ENCODE measurements around the gene BSN.

GRCh38 chr3:49536875-49537533 is 17.3 kb upstream of the BSN start:
- no peak for TF ChIP-seq CTCF (optimal IDR thresholded peaks at IDR 0.05 in 1 of 3, IDR thresholded peaks at IDR 0.05 in 1 of 3, conservative IDR thresholded peaks at IDR 0.05 in 1 of 3; ENCODE audit: extremely low read depth in 1 of 3, insufficient read depth in 2 of 3, low read length in 3 of 3)
- TF ChIP-seq EZH2 (IDR thresholded peaks at IDR 0.05; ENCODE audit: low read length), result no peak
